ENCODE measurements around the gene NEMP2. TPM values are rescaled to one million over a fixed set of nuclear protein-coding genes. Genes with fewer than 3 reads are reported as not detected.

NEMP2 gene
- total and polyA plus RNA-seq, 2 donors from 2014 or later, result 2.3 to 5.2 TPM

GRCh38 chr2:190527214-190527613 is 7.3 kb downstream of the NEMP2 start:
- Histone ChIP-seq H3K4me3 (ENCODE audit: low read length in 3 of 3) (no peak overlapping the region), H3K36me3 (ENCODE audit: control insufficient read depth in 2 of 3, insufficient read depth in 3 of 3, low read length in 3 of 3) (no peaks in the 10 kb centered on the region), H3K9ac (ENCODE audit: low read length in 3 of 3) (no peak overlapping the region), H3K4me1 (ENCODE audit: control insufficient read depth in 2 of 3, insufficient read depth in 2 of 3, low read depth in 1 of 3, low read length in 3 of 3) (no peaks in the 10 kb centered on the region), H3K9me3 (ENCODE audit: control insufficient read depth in 2 of 3, insufficient read depth in 1 of 3, low read length in 3 of 3) (no peaks in the 10 kb centered on the region), H3K27me3 (ENCODE audit: control insufficient read depth, insufficient read depth, low read length) (no peaks in the 10 kb centered on the region), H3K27ac (ENCODE audit: low read depth in 2 of 2, low read length in 2 of 2) (no peak overlapping the region)
- TF ChIP-seq CTCF (IDR thresholded peaks at IDR 0.05; ENCODE audit: borderline replicate concordance, extremely low read depth, insufficient read depth), result no peak
- DNase-seq (no peak), FAIRE-seq (no peak)
- intact Hi-C loops (cut with DNase I), result no loop called here

GRCh38 chr2:190526105-190526750 is 8.3 kb downstream of the NEMP2 start:
- Histone ChIP-seq H3K36me3 (ENCODE audit: control insufficient read depth in 2 of 3, insufficient read depth in 3 of 3, low read length in 3 of 3) (no peaks in the 10 kb centered on the region), H3K27me3 (ENCODE audit: control insufficient read depth, insufficient read depth, low read length) (no peaks in the 10 kb centered on the region), H3K4me1 (ENCODE audit: control insufficient read depth in 2 of 3, insufficient read depth in 2 of 3, low read depth in 1 of 3, low read length in 3 of 3) (no peaks in the 10 kb centered on the region), H3K4me3 (ENCODE audit: low read length in 3 of 3) (no peak overlapping the region), H3K9me3 (ENCODE audit: control insufficient read depth in 2 of 3, insufficient read depth in 1 of 3, low read length in 3 of 3) (no peaks in the 10 kb centered on the region), H3K27ac (ENCODE audit: low read depth in 2 of 2, low read length in 2 of 2) (no peak overlapping the region), H3K9ac (ENCODE audit: low read length in 3 of 3) (no peak overlapping the region)
- intact Hi-C loops (cut with DNase I), result no loop called here
- DNase-seq (no peak), FAIRE-seq (no peak)
- no peak for TF ChIP-seq CTCF (IDR thresholded peaks at IDR 0.05; ENCODE audit: borderline replicate concordance, extremely low read depth, insufficient read depth)

GRCh38 chr2:190524928-190525327 is 9.6 kb downstream of the NEMP2 start:
- no peaks in the 10 kb centered on the region for H3K27me3 ChIP-seq (ENCODE audit: control insufficient read depth, insufficient read depth, low read length)
- H3K27ac ChIP-seq (ENCODE audit: low read depth in 2 of 2, low read length in 2 of 2), result no peak overlapping the region
- H3K36me3 ChIP-seq (ENCODE audit: control insufficient read depth in 2 of 3, insufficient read depth in 3 of 3, low read length in 3 of 3), result no peaks in the 10 kb centered on the region
- H3K4me3 ChIP-seq (ENCODE audit: low read length in 3 of 3), result no peak overlapping the region
- no peaks in the 10 kb centered on the region for H3K9me3 ChIP-seq (ENCODE audit: control insufficient read depth in 2 of 3, insufficient read depth in 1 of 3, low read length in 3 of 3)
- DNase-seq (no peak), FAIRE-seq (no peak)
- intact Hi-C loops (cut with DNase I), result no loop called here
- H3K9ac ChIP-seq (ENCODE audit: low read length in 3 of 3), result no peak overlapping the region
- no peaks in the 10 kb centered on the region for H3K4me1 ChIP-seq (ENCODE audit: control insufficient read depth in 2 of 3, insufficient read depth in 2 of 3, low read depth in 1 of 3, low read length in 3 of 3)
- TF ChIP-seq CTCF (IDR thresholded peaks at IDR 0.05; ENCODE audit: borderline replicate concordance, extremely low read depth, insufficient read depth), result no peak

All from kidney (tissue), 14 donors.